GM18909 (cell line): ENCODE results near the gene DOCK7.
A peak's percentile ranks its signal among the peaks of the same experiment; 100 is the strongest.
"Not testable (repeated sequence)": the region's sequence is repeated elsewhere in the genome, so short reads cannot be mapped to it uniquely, and the experiment has no call there.

ENCODE experiments used
- ATAC-seq: cut with Tn5 transposase; IDR thresholded peaks from one replicate; pipeline ENCODE4 v1.9.1; 2021; ENCODE audit warnings: mild to moderate bottlenecking; ENCODE audit not compliant: unreplicated experiment, poor library complexity

Gene DOCK7

GRCh38 chr1:62706985-62707743, 19.0 kb upstream of the DOCK7 start:
- ATAC-seq: no peak

- not testable (repeated sequence) for ATAC-seq
Observed at GRCh38 chr1:62698161-62698560, 10.0 kb upstream of the DOCK7 start.

- ATAC-seq: not testable (repeated sequence)
Observed at GRCh38 chr1:62694479-62694878, 6.3 kb upstream of the DOCK7 start.

- ATAC-seq: no peak
Observed at GRCh38 chr1:62693123-62693522, 4.9 kb upstream of the DOCK7 start.

- no peak for ATAC-seq
Observed at GRCh38 chr1:62691062-62691844, 3.1 kb upstream of the DOCK7 start.

GRCh38 chr1:62689524-62689923, 1.3 kb upstream of the DOCK7 start:
- ATAC-seq: no peak

GRCh38 chr1:62688687-62689085, 500 bp upstream of the DOCK7 start:
- ATAC-seq: no peak

- peak; percentile 43 for ATAC-seq
Observed at GRCh38 chr1:62687421-62687902, 724 bp downstream of the DOCK7 start.

- no peak for ATAC-seq
Observed at GRCh38 chr1:62686822-62687221, 1.4 kb downstream of the DOCK7 start.

- ATAC-seq: no peak
Observed at GRCh38 chr1:62685431-62685859, 2.7 kb downstream of the DOCK7 start.

GRCh38 chr1:62682531-62682930, 5.7 kb downstream of the DOCK7 start:
- no peak for ATAC-seq

GRCh38 chr1:62680992-62681391, 7.2 kb downstream of the DOCK7 start:
- not testable (repeated sequence) for ATAC-seq

- not testable (repeated sequence) for ATAC-seq
Observed at GRCh38 chr1:62677822-62678221, 10.4 kb downstream of the DOCK7 start.

- ATAC-seq: no peak
Observed at GRCh38 chr1:62676611-62677356, 11.4 kb downstream of the DOCK7 start.

GRCh38 chr1:62673629-62674028, 14.6 kb downstream of the DOCK7 start:
- ATAC-seq: no peak

GRCh38 chr1:62672029-62672428, 16.2 kb downstream of the DOCK7 start:
- no peak for ATAC-seq

- ATAC-seq: no peak
Observed at GRCh38 chr1:62654744-62655143, 33.4 kb downstream of the DOCK7 start.

GRCh38 chr1:62652387-62652786, 35.8 kb downstream of the DOCK7 start:
- no peak for ATAC-seq

GRCh38 chr1:62643283-62643682, 44.9 kb downstream of the DOCK7 start:
- no peak for ATAC-seq

- ATAC-seq: no peak
Observed at GRCh38 chr1:62637392-62638105, 50.6 kb downstream of the DOCK7 start.
